ENCODE data around the gene MAZ. TPM values are rescaled to one million over a fixed set of nuclear protein-coding genes. Genes with fewer than 3 reads are reported as not detected.
"Not testable (repeated sequence)": the region's sequence is repeated elsewhere in the genome, so short reads cannot be mapped to it uniquely, and the experiment has no call there.

The MAZ gene
- total RNA-seq, 1 experiment from 2014 or later = 426 TPM

DNA sequence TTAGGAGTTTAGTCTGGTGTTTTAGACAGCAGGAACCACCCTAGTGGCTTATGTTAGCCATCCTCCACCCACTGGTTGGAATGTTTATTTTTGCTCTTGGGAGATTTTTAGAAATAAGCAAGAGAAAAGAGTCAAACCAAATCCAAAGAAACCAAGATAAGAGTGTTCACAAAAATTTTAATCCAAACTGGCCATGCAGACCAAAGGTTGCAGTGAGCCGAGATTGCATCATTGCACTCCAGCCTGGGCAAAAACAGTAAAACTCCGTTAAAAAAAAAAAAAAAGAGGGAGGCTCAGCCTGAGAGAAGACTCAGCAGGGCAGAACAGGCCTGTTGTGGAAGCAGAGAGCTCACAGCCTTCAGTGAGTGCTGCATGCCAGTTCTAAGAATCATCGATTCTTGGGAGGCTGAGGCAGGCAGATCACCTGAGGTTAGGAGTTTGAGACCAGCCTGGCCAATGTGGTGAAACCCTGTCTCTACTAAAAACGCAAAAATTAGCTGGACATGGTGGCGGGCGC is 48.3 kb upstream of the MAZ start:
- no TSS peak for BruUV-seq (replicated peaks)
- no peak overlapping the region for H3K4me3 ChIP-seq (ENCODE audit: low read depth in 2 of 2, low read length in 2 of 2)
- in situ Hi-C loops (cut with HindIII; ENCODE audit: low pct_unique_long_range_greater_than_20kb, low sequenced_read_pairs) = no loop called here
- no peaks in the 10 kb centered on the region for H3K9me3 ChIP-seq (ENCODE audit: control insufficient read depth, insufficient read depth, low read depth, low read length)
- H3K27me3 ChIP-seq (ENCODE audit: control insufficient read depth, insufficient read depth, low read length) = no peaks in the 10 kb centered on the region
- H3K27ac ChIP-seq (ENCODE audit: low read length) = no peak overlapping the region
- no peaks in the 10 kb centered on the region for H3K4me1 ChIP-seq (ENCODE audit: control insufficient read depth, insufficient read depth, low read length)
- H3K36me3 ChIP-seq (ENCODE audit: control insufficient read depth, insufficient read depth, low read length) = no peaks in the 10 kb centered on the region
- intact Hi-C loops (cut with micrococcal nuclease; ENCODE audit: unreplicated experiment) = no loop called here
- ChIA-PET POLR2A (no interaction called here), CTCF (interaction anchor here (0.5 kb wide), 1 partner anchor 118 kb away, joined by 6 read pairs; no protein-coding TSS in a partner anchor)
- ATAC-seq (no peak), DNase-seq (ENCODE audit: low read depth, low spot score) (no peak)
- TF ChIP-seq POLR2AphosphoS5 (IDR thresholded peaks at IDR 0.05; ENCODE audit: low read depth, low read length) (no peak), SIN3A (IDR thresholded peaks at IDR 0.05; ENCODE audit: borderline replicate concordance, insufficient read depth, low read depth, low read length) (no peak), TCF7L2 (IDR thresholded peaks at IDR 0.05; ENCODE audit: low read depth, low read length) (no peak), CTCF (IDR thresholded peaks at IDR 0.05) (no peak), REST (IDR thresholded peaks at IDR 0.05; ENCODE audit: insufficient read depth in 1 of 2, low read depth in 2 of 2, low read length in 1 of 2) (no peak)

GRCh38 chr16:29760567-29761279 is 45.6 kb upstream of the MAZ start:
- Histone ChIP-seq H3K4me3 (ENCODE audit: low read depth in 2 of 2, low read length in 2 of 2) (no peak overlapping the region), H3K27ac (ENCODE audit: low read length) (no peak overlapping the region), H3K4me1 (ENCODE audit: control insufficient read depth, insufficient read depth, low read length) (no peaks in the 10 kb centered on the region), H3K27me3 (ENCODE audit: control insufficient read depth, insufficient read depth, low read length) (no peaks in the 10 kb centered on the region), H3K36me3 (ENCODE audit: control insufficient read depth, insufficient read depth, low read length) (no peaks in the 10 kb centered on the region), H3K9me3 (ENCODE audit: control insufficient read depth, insufficient read depth, low read depth, low read length) (no peaks in the 10 kb centered on the region)
- ChIA-PET CTCF (no interaction called here), POLR2A (no interaction called here)
- no TSS peak for BruUV-seq (replicated peaks)
- TF ChIP-seq SIN3A (IDR thresholded peaks at IDR 0.05; ENCODE audit: borderline replicate concordance, insufficient read depth, low read depth, low read length) (no peak), CTCF (IDR thresholded peaks at IDR 0.05) (no peak), REST (IDR thresholded peaks at IDR 0.05; ENCODE audit: insufficient read depth in 1 of 2, low read depth in 2 of 2, low read length in 1 of 2) (no peak), POLR2AphosphoS5 (IDR thresholded peaks at IDR 0.05; ENCODE audit: low read depth, low read length) (no peak), TCF7L2 (IDR thresholded peaks at IDR 0.05; ENCODE audit: low read depth, low read length) (no peak)
- no peak for DNase-seq (ENCODE audit: low read depth, low spot score)
- in situ Hi-C loops (cut with HindIII; ENCODE audit: low pct_unique_long_range_greater_than_20kb, low sequenced_read_pairs) (no loop called here), intact Hi-C loops (cut with micrococcal nuclease; ENCODE audit: unreplicated experiment) (no loop called here)
- ATAC-seq = no peak

GRCh38 chr16:29761280-29761651 is 45.1 kb upstream of the MAZ start:
- BruUV-seq (replicated peaks); H3K9me3 ChIP-seq (ENCODE audit: control insufficient read depth, insufficient read depth, low read depth, low read length); DNase-seq (ENCODE audit: low read depth, low spot score); H3K27me3 ChIP-seq (ENCODE audit: control insufficient read depth, insufficient read depth, low read length); in situ Hi-C loops (cut with HindIII; ENCODE audit: low pct_unique_long_range_greater_than_20kb, low sequenced_read_pairs); CTCF ChIA-PET; H3K4me1 ChIP-seq (ENCODE audit: control insufficient read depth, insufficient read depth, low read length); H3K36me3 ChIP-seq (ENCODE audit: control insufficient read depth, insufficient read depth, low read length); POLR2A ChIA-PET; H3K4me3 ChIP-seq (ENCODE audit: low read depth in 2 of 2, low read length in 2 of 2); H3K27ac ChIP-seq (ENCODE audit: low read length); ATAC-seq; intact Hi-C loops (cut with micrococcal nuclease; ENCODE audit: unreplicated experiment): not testable (repeated sequence)
